HepG2 (cell line): ENCODE results near the gene CEP63.

Source experiments
- CHD2 ChIP-seq: IDR thresholded peaks from 2 replicates; pipeline ENCODE4 v1.6.1; 2011; ENCODE audit warnings: low read depth, low read length, improper control_type of control experiment
- ESRRA ChIP-seq: sonication (generic); formaldehyde crosslinking; IDR thresholded peaks from 2 replicates; pipeline ENCODE4 v1.5.1; 2020; ENCODE audit warnings: mild to moderate bottlenecking, low read depth, missing genetic modification reagents
- PCBP2 ChIP-seq: fragments of 200-400 bp; formaldehyde crosslinking; optimal IDR thresholded peaks from 2 replicates; pipeline ENCODE3; 2018; ENCODE audit warnings: low read length, low read depth; ENCODE audit not compliant: poor library complexity, severe bottlenecking
- REL ChIP-seq: sonication (generic); formaldehyde crosslinking; conservative IDR thresholded peaks from 2 replicates; pipeline ENCODE4 v1.8.0; 2022; ENCODE audit warnings: mild to moderate bottlenecking, missing genetic modification reagents, moderate library complexity

- TF ChIP-seq PCBP2 (no peak), CHD2 (no peak), ESRRA (CRISPR knock-in tag) (no peak), REL (CRISPR knock-in tag) (no peak)
These were observed 119.7 kb downstream of the CEP63 start for GRCh38 chr3:134605556-134605955.
